ENCODE measurements around the gene BUD13.

- TF ChIP-seq POLR2AphosphoS5 (IDR thresholded peaks at IDR 0.05; ENCODE audit: low read depth, low read length) (0 out of 2 replicates have a peak, but pooled peaks have one; percentile 33), REST (IDR thresholded peaks at IDR 0.05; ENCODE audit: insufficient read depth in 1 of 2, low read depth in 2 of 2, low read length in 1 of 2) (no peak)
Measured at GRCh38 chr11:116773203-116774097, 663 bp upstream of the BUD13 start.
